Colon (tissue), 2 donors: ENCODE measurements around the gene TMEM131.
"Not testable (repeated sequence)": the region's sequence is repeated elsewhere in the genome, so short reads cannot be mapped to it uniquely, and the experiment has no call there.

Experiments used
- FAIRE-seq: peaks from 2 replicates; lab custom pipeline; 2012; peaks lifted over from hg19 to GRCh38; lab: Jason Lieb, UNC
- donor health status: control.
- donor health status: control.

TMEM131 gene

DNA sequence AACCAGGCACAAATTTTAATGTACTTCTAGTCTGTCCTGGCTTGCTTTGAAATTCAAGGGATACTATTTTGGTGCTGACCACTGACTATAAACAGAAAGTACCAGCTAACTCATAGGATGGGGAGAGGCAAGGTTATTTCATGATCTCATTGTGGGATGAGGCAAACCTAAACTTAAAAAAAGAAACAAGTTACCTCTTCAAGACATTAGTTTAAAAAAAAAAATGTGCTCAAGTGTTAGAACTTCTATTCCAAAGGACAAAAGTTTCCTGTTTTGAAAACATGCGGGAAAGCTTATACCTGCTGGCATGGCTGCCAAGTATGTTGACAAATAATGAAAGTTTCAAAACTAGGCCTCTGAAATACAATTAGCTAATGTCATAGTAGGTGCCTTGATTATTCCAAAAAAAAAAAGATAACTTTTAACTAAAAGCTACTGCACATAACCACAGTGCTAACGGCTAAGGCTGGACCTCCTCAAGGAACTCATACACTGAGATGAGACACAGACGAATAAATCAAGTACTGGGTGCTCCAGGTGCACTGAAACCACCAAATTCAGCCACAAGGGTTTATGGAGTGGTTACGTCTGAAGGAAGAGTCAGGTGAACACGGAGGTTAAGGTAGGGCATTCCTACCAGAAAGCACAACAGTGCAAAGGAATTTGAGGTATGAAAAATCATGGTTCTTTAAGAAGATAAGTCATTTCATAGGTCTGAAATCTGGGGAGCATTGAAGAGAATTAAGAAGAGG lies 38.1 kb downstream of the TMEM131 start:
- FAIRE-seq, result no peak

- FAIRE-seq, result not testable (repeated sequence)
These were observed 39.0 kb downstream of the TMEM131 start for GRCh38 chr2:97956753-97957152.

DNA sequence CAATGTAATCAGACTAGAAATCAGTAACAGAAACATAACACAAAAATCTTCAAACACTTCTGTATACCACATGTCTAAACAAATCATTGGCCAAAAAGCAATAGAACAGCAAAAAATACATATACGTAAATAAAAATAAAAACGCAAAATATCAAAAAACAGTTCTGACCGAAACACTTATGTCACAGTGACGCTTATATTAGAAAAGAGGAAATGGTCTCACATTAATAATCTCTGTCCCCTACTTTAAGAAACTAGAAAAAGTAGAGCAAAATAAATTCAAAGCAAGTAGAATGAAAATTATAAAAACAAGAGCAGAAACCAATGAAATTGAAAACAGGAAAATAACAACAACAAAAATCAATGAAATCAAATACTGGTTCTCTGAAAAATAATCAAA lies 41.9 kb downstream of the TMEM131 start:
- no peak for FAIRE-seq

- no peak for FAIRE-seq
These were observed 43.4 kb downstream of the TMEM131 start for GRCh38 chr2:97952357-97952756.

- no peak for FAIRE-seq
These were observed 44.5 kb downstream of the TMEM131 start for GRCh38 chr2:97951155-97951680.

DNA sequence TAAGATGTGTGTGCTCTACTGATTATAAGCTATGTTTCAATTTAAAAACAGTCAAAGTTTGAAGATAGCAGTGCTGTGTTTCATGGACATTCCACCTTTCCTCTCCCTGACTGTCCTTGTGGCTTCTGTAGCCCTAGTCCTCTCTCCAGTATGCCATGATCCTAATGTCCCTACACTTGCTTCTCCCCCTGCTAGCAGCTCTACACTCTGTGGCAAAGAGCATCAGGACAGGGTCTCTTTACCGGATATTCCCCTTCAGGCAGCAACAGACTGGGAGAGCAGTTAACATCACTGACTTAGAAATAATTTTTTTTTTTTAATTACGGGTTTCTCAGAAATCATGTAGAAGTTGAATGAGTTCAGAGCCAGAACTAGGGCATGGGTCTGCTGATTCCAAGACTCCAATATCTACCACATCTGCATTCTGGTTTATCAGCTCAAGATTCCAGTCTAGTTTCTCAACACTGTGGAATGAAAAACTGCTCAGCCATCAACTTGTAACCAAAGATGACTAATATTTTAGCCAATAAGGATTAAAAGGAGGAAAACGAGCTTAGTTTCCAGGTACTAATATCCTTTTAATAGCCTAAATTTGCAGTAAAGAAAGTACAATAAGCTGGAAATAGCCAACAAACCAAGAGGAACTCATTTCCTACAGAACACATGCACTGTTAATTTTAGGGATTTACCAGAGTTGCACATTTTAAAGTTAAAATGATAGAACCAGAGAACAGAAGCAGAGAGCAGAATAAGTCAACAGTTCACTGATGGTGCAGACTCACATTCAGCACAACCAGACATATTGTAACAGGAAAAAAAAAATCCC lies 45.2 kb downstream of the TMEM131 start:
- no peak for FAIRE-seq

- FAIRE-seq, result no peak
These were observed 46.8 kb downstream of the TMEM131 start for GRCh38 chr2:97948926-97949325.

GRCh38 chr2:97945791-97946190 lies 50.0 kb downstream of the TMEM131 start:
- FAIRE-seq, result no peak

DNA sequence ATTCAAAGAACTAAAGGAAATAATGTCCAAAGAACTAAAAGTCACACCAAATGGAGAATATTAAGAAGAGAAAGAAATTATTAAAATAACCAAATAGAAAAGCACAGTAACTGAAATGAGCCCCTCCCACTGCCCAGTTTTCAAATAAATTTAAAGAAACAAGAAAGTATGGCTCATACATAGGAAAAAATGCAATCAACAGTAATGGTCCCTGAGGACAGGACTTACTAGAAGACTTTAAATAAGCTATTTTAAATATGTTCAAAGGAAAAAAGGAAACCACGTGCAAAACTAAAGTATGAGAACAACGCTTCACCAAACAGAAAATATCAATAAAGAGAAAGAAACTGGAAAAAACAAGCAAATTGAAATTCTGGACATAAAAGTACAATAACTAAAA lies 58.9 kb downstream of the TMEM131 start:
- FAIRE-seq, result no peak

DNA sequence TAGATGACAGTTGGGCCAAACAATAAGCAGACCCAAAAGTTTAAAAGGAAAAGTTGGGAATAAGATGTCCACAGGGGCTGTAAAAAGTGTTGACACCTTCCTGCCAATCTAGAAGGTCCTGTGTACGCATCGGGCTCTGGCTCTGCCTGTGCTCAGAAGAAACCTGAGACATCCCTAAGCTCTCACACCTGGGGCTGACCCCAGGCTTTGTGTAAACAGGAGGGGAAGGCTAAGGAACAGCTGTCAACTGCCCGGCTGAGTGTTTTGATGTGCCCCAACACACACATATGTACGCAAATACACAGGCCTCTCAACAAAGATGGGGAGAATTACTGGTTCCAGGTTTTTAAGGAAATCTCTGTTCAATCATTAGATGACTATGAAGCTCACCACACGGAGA lies 59.5 kb downstream of the TMEM131 start:
- FAIRE-seq, result no peak

DNA sequence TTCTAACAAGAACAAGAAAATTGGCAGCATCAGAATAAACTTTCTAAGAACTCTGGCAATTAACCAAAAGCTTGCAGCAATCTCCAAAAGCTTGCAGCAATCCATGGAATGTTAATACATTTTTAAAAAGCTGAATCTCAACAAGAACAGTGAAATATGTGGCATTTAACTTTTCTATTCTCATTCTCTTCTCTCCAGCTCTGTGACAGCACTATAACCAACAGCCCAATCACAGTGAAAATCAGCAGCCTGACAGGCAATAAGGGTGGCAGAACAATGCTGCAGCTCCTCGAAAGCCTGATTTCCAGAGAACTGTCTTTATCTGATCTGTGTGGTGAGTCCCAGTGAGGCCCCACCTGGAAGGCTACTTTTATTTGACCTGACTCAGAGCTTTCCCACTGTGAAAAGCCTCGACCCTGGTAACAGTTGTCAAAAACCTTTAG lies 60.0 kb downstream of the TMEM131 start:
- no peak for FAIRE-seq

- no peak for FAIRE-seq
These were observed 62.6 kb downstream of the TMEM131 start for GRCh38 chr2:97932975-97933662.

GRCh38 chr2:97931858-97932225 lies 63.9 kb downstream of the TMEM131 start:
- FAIRE-seq, result no peak

DNA sequence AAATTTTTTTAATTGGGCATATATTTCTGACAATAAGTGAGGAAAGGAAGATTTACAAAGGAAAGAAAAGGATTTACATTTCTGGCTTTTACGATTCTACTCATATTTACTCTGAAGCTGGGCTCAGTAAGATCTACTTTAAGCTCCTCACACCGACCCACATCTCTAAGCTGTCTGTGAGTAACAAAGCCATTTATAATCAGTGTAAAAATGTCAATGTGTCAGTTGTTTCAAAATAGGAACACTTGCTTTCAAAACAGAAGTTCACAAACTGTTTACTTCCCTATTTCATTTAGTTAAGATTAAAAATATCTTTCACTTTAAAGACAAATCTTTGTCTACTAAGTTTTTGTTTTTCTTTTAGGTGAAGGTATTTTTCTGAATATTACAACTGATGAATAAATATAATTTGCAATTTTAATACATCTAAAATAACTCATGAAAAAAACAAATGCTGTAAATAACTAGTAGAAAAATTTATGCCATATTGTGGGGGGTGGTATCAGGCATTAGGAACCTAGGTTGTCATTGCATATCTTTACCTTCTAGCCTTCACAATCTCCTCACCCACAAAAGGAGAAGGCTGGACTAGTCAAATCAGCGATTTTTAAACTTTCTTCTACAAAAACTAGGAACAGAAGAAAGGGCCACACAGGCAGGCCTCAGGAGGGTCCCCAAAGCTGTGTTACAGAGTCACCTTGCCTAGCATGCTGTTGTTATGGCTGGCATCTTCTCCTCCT lies 64.5 kb downstream of the TMEM131 start:
- no peak for FAIRE-seq

- FAIRE-seq, result no peak
These were observed 67.2 kb downstream of the TMEM131 start for GRCh38 chr2:97928591-97928990.

DNA sequence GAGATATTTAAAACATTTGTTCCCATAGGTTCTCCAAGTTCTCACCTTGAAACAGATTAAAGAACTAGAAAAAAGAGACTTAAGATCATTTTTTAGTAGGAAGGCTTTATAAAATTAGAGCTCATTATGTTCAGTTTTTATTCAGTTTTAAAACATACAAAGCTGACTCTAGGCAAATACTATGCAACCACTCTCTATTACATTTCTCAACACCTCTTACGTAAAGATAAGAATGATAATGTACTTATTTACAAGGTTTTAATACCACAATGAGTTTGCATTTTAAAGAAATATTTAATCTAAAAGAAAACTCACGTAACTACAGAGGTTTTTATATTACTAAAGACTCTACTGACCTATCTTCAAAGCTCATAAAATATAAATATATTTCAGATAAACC lies 68.8 kb downstream of the TMEM131 start:
- peak; percentile 57 for FAIRE-seq

DNA sequence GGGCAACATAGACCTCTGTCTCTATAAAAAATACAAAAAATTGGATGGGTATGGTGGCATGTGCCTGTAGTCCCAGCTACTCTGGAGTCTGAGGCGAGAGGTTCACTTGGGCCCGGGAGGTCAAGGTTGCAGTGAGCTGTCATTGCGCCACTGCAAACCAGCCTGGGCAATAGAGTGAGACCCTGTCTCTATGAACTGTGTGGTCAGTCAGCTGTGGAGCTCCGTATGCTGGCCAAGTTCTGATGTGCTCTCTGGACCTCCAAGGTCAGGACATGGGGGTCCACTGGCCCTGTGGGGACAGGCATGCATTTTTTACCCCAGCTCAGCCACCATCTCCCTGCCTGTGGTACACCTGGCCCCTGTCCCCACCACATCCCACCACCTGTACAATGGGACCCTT lies 71.6 kb downstream of the TMEM131 start:
- FAIRE-seq, result no peak

DNA sequence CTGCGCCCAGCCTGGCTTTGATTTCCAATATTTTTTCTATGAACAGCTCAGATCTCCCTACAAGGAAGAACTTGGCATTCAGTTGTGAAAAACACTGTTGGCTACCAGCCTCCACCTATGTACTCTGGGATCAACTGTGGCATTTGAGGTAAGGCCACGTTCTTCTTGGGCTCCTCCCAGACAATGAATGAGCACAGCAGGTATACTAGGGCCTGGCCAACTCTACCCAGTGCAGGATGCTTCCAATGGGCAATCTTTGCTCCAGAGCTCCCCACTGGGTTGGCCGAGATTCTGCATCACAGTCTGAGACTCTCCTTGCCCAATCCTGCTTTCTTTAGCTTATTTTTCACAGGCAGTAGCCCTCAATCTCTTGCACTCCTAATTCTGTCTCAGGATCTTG lies 75.9 kb downstream of the TMEM131 start:
- no peak for FAIRE-seq

- no peak for FAIRE-seq
These were observed 76.9 kb downstream of the TMEM131 start for GRCh38 chr2:97918818-97919217.

DNA sequence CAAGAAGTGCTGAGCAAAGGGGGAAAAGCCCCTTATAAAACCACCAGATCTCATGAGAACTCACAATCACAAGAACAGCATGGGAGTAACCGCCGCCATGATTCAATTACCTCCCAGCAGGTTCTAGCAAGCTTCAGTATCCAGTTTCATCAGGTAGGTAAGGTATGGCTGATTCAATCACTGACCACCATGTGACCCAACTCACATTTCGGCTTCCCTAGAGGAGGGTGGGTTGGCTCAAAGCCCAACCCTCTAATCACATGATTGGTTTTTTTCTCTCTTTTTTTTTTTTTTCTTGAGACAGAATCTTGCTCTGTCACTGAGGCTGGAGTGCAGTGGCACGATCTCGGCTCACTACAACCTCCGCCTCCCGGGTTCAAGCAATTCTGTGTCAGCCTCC lies 78.1 kb downstream of the TMEM131 start:
- not testable (repeated sequence) for FAIRE-seq

DNA sequence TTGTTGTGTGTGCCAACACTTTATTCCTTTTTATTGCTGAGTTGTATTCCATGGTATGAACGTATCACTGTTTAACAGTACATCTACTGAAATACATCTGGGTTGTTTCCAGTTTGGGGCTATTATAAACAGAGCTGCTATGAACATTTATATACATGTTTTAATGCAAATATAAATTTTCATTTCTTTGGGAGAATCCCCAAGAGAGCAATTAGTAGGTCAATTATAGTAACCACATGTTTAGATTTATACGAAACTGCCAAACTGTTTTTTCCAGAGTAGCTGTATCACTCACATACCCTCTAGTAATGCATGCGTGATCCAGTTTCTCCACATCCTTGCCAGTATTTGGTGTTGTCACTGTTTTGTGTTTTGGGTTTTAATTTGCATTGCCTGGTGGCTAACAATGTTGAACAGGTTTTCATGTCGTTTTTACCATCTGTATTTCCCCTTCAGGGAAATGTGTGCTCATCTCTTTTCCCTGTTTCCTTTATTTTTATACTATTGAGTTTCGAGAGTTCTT lies 81.0 kb downstream of the TMEM131 start:
- no peak for FAIRE-seq

DNA sequence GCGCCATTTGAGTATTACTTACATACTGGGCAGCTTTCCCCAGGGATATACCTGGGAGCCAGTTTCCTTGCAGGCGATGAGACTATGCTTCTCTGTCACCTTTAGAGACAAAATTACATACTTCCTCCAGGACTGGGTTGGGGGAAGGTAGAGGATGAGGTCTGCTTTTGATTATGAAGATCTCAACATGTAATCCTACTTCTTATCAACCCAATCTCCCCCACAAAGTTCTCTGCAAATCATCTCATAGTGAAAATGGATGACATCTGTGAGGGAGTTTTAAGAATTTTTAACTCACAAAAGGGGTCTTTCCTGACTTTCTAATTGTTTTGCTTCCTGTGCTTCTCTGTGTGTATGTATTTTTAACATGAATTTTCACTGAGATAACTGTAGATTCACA lies 81.9 kb downstream of the TMEM131 start:
- FAIRE-seq, result no peak
